Measurements from ENCODE around the gene TUT1. TPM values are rescaled to one million over a fixed set of nuclear protein-coding genes. Genes with fewer than 3 reads are reported as not detected.

The TUT1 gene
- total and polyA plus RNA-seq, 12 donors: 7.0 to 67.6 (median 15.5) TPM

GRCh38 chr11:62546244-62546928, 44.9 kb downstream of the TUT1 start, which contains the start of gene AHNAK:
Gene AHNAK (minus strand): TSS chr11:62546806. CDS start chr11:62536098, 10,708 bp downstream.
- Histone ChIP-seq H3K27me3 (no peaks in the 10 kb centered on the region), H3K9me3 (replicated peaks in 1 of 3) (no peaks in the 10 kb centered on the region), H3K27ac (peak within 1 kb of the TSS in 4 of 5 donors; percentile 78 to 96 (median 86)), H3K4me3 (peak within 1 kb of the TSS; percentile 7 to 95 (median 76)), H3K4me1 (replicated peaks in 1 of 2) (peaks cover 29 to 54% of the 10 kb centered on the region in 2 donors), H3K36me3 (replicated peaks in 1 of 2) (no peaks in the 10 kb centered on the region)
- intact Hi-C loops (cut with DNase I): no loop called here
- 0 to 1% (median 0%) methylated on average over 14 to 69 of the region's 69 CpGs for WGBS, 4 donors
- TF ChIP-seq POLR2A (IDR thresholded peaks at IDR 0.05): peak; percentile 57 to 90
- peak in 2 of 6 experiments; percentile 1 to 11 for TF ChIP-seq CTCF (IDR thresholded peaks at IDR 0.05)
- DNase-seq: peak; percentile 64 to 87 (median 82)

GRCh38 chr11:62545437-62546243, 45.7 kb downstream of the TUT1 start:
- intact Hi-C loops (cut with DNase I): no loop called here
- Histone ChIP-seq H3K27ac (peak overlapping the region in 4 of 5 donors; percentile 78 to 96 (median 86)), H3K36me3 (replicated peaks in 1 of 2) (no peaks in the 10 kb centered on the region), H3K9me3 (replicated peaks in 1 of 3) (no peaks in the 10 kb centered on the region), H3K4me1 (replicated peaks in 1 of 2) (peaks cover 35 to 59% of the 10 kb centered on the region in 2 donors), H3K27me3 (no peaks in the 10 kb centered on the region), H3K4me3 (peak overlapping the region; percentile 7 to 95 (median 76))
- TF ChIP-seq CTCF (IDR thresholded peaks at IDR 0.05): peak in 2 of 6 experiments; percentile 5 to 17
- peak in 1 of 2 donors; percentile 23 for TF ChIP-seq POLR2A (IDR thresholded peaks at IDR 0.05)
- DNase-seq: peak; percentile 85 to 94 (median 91)
- WGBS, 4 donors: 0% methylated on average over 18 to 59 of the region's 59 CpGs

GRCh38 chr11:62544581-62545436, 46.5 kb downstream of the TUT1 start:
- Histone ChIP-seq H3K27me3 (no peaks in the 10 kb centered on the region), H3K4me1 (replicated peaks in 1 of 2) (peaks cover 43 to 66% of the 10 kb centered on the region in 2 donors), H3K4me3 (peak overlapping the region; percentile 7 to 95 (median 76)), H3K27ac (peak overlapping the region in 4 of 5 donors; percentile 78 to 96 (median 86)), H3K36me3 (replicated peaks in 1 of 2) (no peaks in the 10 kb centered on the region), H3K9me3 (replicated peaks in 1 of 3) (no peaks in the 10 kb centered on the region)
- intact Hi-C loops (cut with DNase I): loop anchor here (5.0 kb wide), 1 partner anchor 123 kb away; no protein-coding TSS in a partner anchor
- WGBS, 4 donors: 11 to 39% (median 20%) methylated on average over 15 to 32 of the region's 32 CpGs
- TF ChIP-seq CTCF (IDR thresholded peaks at IDR 0.05) (no peak), POLR2A (IDR thresholded peaks at IDR 0.05) (no peak)
- DNase-seq: no peak
